Adrenal gland (tissue), 5 donors: ENCODE data around the gene ASB1.

Experiments
- CTCF ChIP-seq, 6 experiments: fragments of 450-650 bp in 4 of 6; fragments of 200-600 bp in 2 of 6; sonication (generic) in 1 of 6; IDR thresholded peaks; 1 replicate in 5 of 6; 2 replicates in 1 of 6; pipeline versions ENCODE4 v1.5.1 to v1.8.0; 2016 to 2021; ENCODE audit warnings: antibody characterized with exemption in 6 of 6, mild to moderate bottlenecking in 2 of 6, moderate library complexity in 1 of 6
- POLR2A ChIP-seq, 2 donors: fragments of 450-650 bp; IDR thresholded peaks; one replicate each; pipeline ENCODE4 v1.6.1; 2017; ENCODE audit warnings: antibody characterized with exemption in 2 of 2, mild to moderate bottlenecking in 2 of 2, moderate library complexity in 1 of 2
- donor health status: DM: no; HTN: no; CAD: no.

GRCh38 chr2:238444242-238444641, 17.5 kb downstream of the ASB1 start:
- TF ChIP-seq CTCF (IDR thresholded peaks at IDR 0.05) = no peak
- TF ChIP-seq POLR2A (IDR thresholded peaks at IDR 0.05) = no peak
